ENCODE measurements around the gene LHFPL2.

The LHFPL2 gene

DNA sequence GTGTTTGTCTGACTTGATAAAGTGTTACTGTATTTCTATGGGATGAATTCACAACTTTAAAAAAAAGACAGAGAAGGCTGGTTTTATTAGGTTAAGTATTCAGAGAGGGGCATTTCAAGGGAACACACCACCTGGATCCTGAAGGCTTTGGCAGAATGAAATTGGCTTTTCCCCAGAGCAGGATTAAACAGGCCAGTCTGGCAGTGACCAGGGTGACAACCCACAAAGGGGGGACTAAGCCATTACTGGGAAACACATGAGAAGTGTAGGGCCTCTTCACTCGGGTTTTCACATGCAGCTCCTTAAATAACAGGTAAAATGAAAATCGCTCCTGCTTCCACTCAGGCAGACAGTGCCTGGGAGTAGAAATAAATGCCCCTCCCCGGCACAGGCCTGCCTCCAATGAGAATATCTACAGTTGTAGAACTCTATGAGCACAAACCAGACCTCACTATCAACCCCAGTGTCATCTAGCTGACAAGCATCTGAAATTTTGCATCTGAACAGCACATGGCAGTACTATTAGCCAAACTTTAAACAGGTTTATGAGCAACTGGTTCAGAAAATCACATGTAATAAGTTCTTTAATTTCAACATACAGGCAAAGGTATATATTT is 85.8 kb downstream of the LHFPL2 start:
- DNase-seq = no peak

GRCh38 chr5:78562001-78562400 is 86.6 kb downstream of the LHFPL2 start:
- DNase-seq = no peak

DNA sequence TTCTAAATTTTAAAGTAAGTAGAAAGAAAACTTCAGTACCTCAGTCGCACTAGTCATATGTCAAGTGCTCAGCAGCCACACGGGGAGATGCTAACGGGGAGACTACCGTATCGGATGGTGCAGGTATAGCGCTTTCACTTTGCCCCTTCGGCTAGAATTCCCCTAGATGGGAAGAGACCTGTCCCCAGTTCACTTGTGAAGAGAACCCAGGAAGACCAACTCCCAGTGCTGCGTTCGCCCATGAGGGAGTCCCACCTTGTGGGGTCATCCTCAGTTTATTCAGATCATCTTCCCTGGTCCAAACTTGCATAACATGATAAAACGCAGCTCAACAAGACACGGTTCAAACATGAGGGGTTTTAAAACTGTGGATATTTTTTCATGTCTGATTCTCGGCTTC is 87.3 kb downstream of the LHFPL2 start:
- DNase-seq = no peak

DNA sequence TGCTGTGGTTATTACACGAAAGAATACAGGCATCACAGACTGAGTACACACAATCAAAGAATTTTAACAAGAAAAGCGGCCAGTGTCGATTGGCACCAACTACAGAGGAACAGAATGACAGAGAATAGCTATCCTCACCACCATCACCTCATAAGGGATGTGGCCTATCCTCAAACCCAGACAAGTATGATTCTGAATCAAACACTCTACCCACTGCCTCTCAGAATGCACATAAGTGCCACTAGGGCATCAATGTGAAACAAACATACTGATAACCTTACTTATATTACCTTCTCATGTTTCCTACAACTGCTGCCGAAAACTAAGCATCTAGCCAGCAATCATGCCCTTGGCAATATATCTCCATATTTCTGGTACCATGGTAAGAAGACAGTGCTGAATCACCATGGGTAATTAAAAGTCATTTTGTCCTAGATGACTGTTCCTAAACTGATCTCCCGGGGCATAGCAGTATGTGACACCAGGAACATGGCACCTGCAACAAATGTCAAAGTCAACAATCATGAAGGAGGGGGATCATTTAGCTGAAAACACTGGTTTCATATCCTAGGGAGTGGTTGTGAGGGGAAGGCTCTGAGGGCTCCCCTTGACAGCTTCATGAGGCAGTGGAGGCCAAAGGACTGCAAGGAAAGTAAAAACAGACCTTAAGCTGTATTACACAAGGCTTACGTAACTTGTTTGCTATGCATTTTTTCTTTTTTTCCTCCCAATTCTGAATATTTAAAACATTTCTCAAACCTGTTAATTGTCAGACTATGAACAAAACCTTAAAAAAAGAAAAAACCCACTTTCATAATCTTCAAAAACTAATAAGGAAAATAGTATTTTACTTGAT is 88.3 kb downstream of the LHFPL2 start:
- no peak for DNase-seq

DNA sequence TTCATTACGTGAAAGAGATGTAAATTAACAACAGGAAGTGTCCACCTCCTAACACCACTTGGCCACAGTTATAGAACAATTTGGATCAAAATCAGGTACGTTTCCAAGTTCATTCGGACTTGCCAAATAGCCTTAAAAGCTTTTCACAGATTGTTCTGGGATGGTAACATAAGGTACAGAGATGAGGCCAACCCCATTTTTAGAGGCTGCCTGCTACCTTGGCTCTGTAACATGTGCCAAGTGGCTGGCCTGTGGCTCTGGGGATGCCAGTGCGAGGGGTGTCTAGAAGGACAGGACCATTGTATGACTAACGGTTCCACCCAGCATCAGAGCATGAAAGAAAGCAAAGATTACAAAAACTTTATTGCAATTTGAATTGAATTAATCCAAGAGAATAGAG is 91.0 kb downstream of the LHFPL2 start:
- DNase-seq = no peak

GRCh38 chr5:78555870-78556269 is 92.7 kb downstream of the LHFPL2 start:
- no peak for DNase-seq

GRCh38 chr5:78554670-78555069 is 93.9 kb downstream of the LHFPL2 start:
- no peak for DNase-seq

GRCh38 chr5:78553580-78554353 is 94.8 kb downstream of the LHFPL2 start:
- DNase-seq = no peak

GRCh38 chr5:78552729-78553342 is 95.7 kb downstream of the LHFPL2 start:
- DNase-seq = no peak

- no peak for DNase-seq
These were observed 97.7 kb downstream of the LHFPL2 start for GRCh38 chr5:78550891-78551290.

DNA sequence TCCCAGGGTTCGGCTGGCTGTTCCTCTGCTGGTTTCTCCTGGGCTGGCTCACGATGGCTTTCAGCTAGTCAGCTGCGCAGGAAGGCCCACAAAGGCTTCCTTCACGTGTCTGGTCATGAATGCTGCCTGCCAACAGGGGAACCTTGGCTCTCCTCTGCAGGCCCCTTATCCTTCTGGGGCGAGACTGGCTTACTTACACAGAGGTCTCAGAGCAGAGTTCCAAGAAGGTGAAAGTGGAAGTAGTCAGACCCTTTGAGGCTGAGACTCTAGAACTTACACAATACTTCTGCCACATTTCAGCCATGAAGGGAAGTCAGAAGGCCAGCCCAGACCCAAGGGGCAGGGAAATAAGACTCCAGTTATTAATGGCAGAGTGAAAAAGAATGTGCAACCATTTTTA is 99.5 kb downstream of the LHFPL2 start:
- DNase-seq = no peak

DNA sequence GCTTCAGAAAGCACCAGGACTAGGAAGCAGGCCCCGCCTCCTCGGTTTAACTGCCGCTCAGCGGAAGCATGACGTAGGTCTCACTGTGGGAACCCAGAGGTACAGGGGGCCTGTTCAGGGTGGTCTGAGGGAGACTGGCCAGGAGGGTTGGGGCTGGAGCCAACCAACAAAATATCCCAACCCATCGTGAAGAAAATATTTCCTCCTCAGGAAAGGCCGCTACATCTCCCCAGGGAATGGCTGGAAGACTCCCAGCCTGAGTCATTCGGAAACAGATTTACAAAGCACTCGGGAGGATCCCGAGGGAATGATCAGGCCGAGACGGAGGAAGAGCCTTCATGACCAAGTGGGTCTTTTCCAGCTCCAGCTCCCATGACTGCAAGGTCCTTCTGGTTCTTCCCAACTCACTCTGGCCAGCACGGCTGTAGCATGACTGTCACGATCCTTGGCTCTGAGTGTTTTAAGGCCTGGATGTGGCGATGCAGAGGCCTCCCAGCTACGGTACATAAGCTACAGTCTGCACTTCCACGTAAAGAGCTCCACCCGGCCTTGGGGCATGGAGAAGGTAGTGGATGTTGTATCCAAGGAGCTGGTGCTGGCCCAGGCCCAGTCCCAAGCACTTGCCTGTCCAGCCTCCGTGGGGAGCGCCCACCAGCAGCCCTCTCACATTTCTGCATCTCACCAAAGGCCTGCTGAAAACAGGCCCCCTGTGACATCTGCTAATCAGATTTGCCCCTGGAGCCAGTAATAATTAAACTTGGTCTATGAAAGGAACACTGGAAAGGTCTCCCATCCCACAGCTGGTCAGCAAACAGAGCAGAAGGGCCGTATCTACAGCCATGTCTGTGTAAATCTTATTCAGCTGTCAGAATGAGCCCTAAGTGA is 100.6 kb downstream of the LHFPL2 start:
- DNase-seq = no peak

GRCh38 chr5:78547183-78547582 is 101.4 kb downstream of the LHFPL2 start:
- no peak for DNase-seq

GRCh38 chr5:78546276-78546996 is 102.1 kb downstream of the LHFPL2 start:
- no peak for DNase-seq

GRCh38 chr5:78545406-78545805 is 103.2 kb downstream of the LHFPL2 start:
- DNase-seq = no peak

GRCh38 chr5:78544561-78545201 is 103.9 kb downstream of the LHFPL2 start:
- DNase-seq = no peak

GRCh38 chr5:78543916-78544315 is 104.7 kb downstream of the LHFPL2 start:
- DNase-seq = no peak

DNA sequence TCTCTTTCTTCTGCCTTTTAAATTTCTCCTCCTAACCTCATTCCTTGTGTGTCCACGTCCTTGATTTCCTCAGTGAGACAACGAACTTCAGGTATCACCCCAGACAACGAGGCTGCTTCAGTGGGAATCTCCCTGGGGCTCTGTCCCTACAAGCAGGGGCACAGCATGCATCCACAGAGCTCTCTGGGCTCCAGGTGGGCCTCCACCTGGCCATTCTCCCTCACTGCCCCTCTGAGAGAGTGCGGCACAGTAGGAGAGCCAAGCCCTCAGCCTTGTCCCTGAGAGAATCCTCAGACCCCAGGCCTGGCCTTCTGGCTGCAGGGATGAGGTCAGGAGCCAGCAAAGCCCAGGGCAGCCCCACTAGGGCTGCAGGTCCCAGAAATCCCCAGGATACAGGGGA is 105.3 kb downstream of the LHFPL2 start:
- no peak for DNase-seq

GRCh38 chr5:78542321-78542840 is 106.2 kb downstream of the LHFPL2 start:
- DNase-seq = no peak

GRCh38 chr5:78541086-78541654 is 107.4 kb downstream of the LHFPL2 start:
- DNase-seq = no peak

All from stimulated activated CD4-positive, alpha-beta T cell treated with anti-CD3 and anti-CD28 coated beads, Interleukin-2, amount 100 ng/mL, for 24 hours (primary cell).